ENCODE measurements around the gene P3H3. TPM values are rescaled to one million over a fixed set of nuclear protein-coding genes. Genes with fewer than 3 reads are reported as not detected.

The P3H3 gene
- total RNA-seq, 1 experiment from 2014 or later, result 25.6 TPM

DNA sequence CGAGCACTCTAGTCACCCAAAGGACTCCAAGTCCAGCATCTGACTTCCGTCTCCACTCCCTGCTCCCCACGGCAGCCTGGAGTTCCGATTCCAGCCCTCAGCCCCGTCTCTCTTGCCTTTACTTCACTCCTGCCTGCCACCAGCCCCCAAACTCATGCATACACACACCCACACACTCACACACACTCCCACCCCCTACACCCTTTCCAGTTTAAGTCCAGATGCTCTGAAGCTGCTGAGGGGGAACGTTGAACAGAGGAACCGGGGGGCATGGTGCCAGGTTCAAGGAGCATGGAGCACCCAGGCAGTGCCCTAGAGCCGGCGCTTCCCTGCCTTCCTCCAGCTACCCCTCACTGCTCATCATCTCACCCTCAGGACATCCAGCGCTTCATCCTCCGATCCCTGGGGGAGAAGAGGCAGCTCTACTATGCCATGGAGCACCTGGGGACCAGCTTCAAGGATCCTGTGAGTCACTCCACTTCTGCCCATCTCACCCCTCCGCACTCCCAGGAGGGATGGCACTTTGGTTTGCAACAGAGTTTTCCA is 3.3 kb downstream of the P3H3 start:
- no peaks in the 10 kb centered on the region for H3K9me3 ChIP-seq
- BruUV-seq (replicated peaks), result no TSS peak

DNA sequence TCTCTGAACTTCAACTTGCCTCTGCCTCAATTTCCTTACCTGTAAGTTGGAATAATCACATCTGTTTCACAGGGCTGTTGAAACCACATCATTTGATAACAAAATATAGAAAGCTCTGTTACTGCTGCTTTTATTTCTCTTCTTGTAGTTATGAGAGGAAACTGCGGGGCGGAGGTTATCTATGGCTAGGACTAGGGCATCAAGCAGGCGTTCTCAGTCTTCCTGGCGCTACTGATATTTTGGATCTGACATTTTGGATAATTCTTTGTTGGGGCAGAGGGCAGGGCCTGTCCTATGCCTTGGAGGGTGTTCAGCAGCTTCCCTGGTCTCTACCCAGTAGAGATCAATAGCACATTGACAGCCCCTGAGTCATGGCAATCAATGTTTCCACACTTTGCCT is 3.9 kb downstream of the P3H3 start:
- Mint-ChIP-seq H3K27me3 (ENCODE audit: insufficient read depth, unreplicated experiment) (peaks cover 7% of the 10 kb centered on the region), H3K4me1 (ENCODE audit: low read depth, unreplicated experiment) (peaks cover 33% of the 10 kb centered on the region), H3K27ac (ENCODE audit: unreplicated experiment) (no peak overlapping the region), H3K36me3 (ENCODE audit: insufficient read depth, unreplicated experiment) (peaks cover 37% of the 10 kb centered on the region), H3K9me3 (ENCODE audit: unreplicated experiment) (no peaks in the 10 kb centered on the region), H3K4me3 (ENCODE audit: unreplicated experiment) (no peak overlapping the region)
- Histone ChIP-seq H3K4me3 (ENCODE audit: low read depth, low read length) (no peak overlapping the region), H3K4me1 (peaks cover 18% of the 10 kb centered on the region), H3K27me3 (replicated peaks; ENCODE audit: control insufficient read depth, insufficient read depth, low read length) (no peaks in the 10 kb centered on the region; the same call in 1 of the 2 replicates), H3K36me3 (ENCODE audit: control insufficient read depth, insufficient read depth, low read length) (no peaks in the 10 kb centered on the region; the same call in 1 of the 2 replicates), H3K9me3 (no peaks in the 10 kb centered on the region)
- intact Hi-C loops (cut with micrococcal nuclease; ENCODE audit: unreplicated experiment), result no loop called here
- ChIA-PET POLR2A (no interaction called here), CTCF (interaction anchor here (0.5 to 2.1 kb wide), 5 partner anchors 79 to 1806 kb away, joined by 3 to 6 read pairs (median 4); partner anchors contain the start of genes COPS7A and MLF2)
- DNase-seq, result no peak
- TF ChIP-seq, protein P1, sequence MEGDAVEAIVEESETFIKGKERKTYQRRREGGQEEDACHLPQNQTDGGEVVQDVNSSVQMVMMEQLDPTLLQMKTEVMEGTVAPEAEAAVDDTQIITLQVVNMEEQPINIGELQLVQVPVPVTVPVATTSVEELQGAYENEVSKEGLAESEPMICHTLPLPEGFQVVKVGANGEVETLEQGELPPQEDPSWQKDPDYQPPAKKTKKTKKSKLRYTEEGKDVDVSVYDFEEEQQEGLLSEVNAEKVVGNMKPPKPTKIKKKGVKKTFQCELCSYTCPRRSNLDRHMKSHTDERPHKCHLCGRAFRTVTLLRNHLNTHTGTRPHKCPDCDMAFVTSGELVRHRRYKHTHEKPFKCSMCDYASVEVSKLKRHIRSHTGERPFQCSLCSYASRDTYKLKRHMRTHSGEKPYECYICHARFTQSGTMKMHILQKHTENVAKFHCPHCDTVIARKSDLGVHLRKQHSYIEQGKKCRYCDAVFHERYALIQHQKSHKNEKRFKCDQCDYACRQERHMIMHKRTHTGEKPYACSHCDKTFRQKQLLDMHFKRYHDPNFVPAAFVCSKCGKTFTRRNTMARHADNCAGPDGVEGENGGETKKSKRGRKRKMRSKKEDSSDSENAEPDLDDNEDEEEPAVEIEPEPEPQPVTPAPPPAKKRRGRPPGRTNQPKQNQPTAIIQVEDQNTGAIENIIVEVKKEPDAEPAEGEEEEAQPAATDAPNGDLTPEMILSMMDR (IDR thresholded peaks at IDR 0.05; ENCODE audit: insufficient read depth in 1 of 2, low read depth in 1 of 2, low read length in 1 of 2, severe bottlenecking in 1 of 2, unreplicated experiment in 1 of 2), result no peak
- BruUV-seq (replicated peaks), result no TSS peak

More for the DNA sequence above, 3.3 kb downstream of the P3H3 start:
- Mint-ChIP-seq H3K4me1 (ENCODE audit: low read depth, unreplicated experiment) (peaks cover 33% of the 10 kb centered on the region), H3K4me3 (ENCODE audit: unreplicated experiment) (no peak overlapping the region), H3K27ac (ENCODE audit: unreplicated experiment) (no peak overlapping the region), H3K36me3 (ENCODE audit: insufficient read depth, unreplicated experiment) (peaks cover 37% of the 10 kb centered on the region), H3K9me3 (ENCODE audit: unreplicated experiment) (no peaks in the 10 kb centered on the region), H3K27me3 (ENCODE audit: insufficient read depth, unreplicated experiment) (peaks cover 7% of the 10 kb centered on the region)
- intact Hi-C loops (cut with micrococcal nuclease; ENCODE audit: unreplicated experiment), result no loop called here
- no peak for DNase-seq
- H3K27me3 ChIP-seq (replicated peaks; ENCODE audit: control insufficient read depth, insufficient read depth, low read length), result no peaks in the 10 kb centered on the region; the same call in 1 of the 2 replicates
- H3K4me3 ChIP-seq (ENCODE audit: low read depth, low read length), result no peak overlapping the region
- TF ChIP-seq, protein P1 (IDR thresholded peaks at IDR 0.05; ENCODE audit: insufficient read depth in 1 of 2, low read depth in 1 of 2, low read length in 1 of 2, severe bottlenecking in 1 of 2, unreplicated experiment in 1 of 2), result no peak
- CTCF ChIA-PET, result interaction anchor here (0.5 to 2.1 kb wide), 6 partner anchors 21 to 1807 kb away, joined by 3 to 6 read pairs (median 4); partner anchors contain the start of genes COPS7A, MLF2 and USP5
- H3K36me3 ChIP-seq (ENCODE audit: control insufficient read depth, insufficient read depth, low read length), result no peaks in the 10 kb centered on the region; the same call in 1 of the 2 replicates
- POLR2A ChIA-PET, result no interaction called here
- peaks cover 20% of the 10 kb centered on the region for H3K4me1 ChIP-seq

DNA sequence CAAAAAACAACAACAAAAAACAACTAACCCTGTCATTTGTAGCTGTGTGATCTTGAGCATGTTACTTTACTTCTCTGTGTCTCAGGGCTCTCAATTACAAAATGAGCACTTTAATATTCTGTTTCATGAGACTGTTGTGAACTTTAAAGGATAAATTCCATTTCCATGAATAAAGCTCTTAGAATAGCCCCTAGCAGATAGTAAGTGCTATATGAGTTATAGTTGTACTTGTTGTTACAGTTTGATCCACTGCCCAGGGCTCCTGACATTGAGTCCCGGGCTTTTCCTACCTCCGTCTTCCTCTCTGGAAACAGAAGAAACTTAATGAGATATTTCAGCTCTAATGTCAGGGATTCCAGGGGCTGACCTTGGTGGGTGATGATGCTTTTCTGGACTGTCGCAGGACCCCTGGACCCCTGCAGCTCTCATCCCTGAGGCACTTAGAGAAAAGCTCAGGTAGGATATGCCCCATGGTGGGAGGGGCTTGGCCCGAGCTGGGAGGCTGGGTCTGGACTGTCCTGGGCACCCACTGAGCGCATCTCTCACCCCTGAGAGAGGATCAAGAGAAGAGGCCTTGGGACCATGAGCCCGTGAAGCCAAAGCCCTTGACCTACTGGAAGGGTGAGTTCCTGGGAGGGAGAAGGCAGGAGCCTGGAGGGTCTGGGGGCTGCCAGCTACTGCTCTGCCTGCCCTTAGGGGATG is 5.1 kb downstream of the P3H3 start:
- no peaks in the 10 kb centered on the region for H3K9me3 ChIP-seq
- no TSS peak for BruUV-seq (replicated peaks)
- ChIA-PET CTCF (interaction anchor here (0.8 to 4.4 kb wide), 3 partner anchors 80 to 112 kb away, joined by 3 to 35 read pairs (median 6); partner anchors contain the start of gene MLF2), POLR2A (interaction anchor here (1.6 kb wide), 1 partner anchor 18 kb away, joined by 8 read pairs; the partner anchor contains the start of genes CDCA3 and USP5)
- H3K36me3 ChIP-seq (ENCODE audit: control insufficient read depth, insufficient read depth, low read length), result no peaks in the 10 kb centered on the region; the same call in 1 of the 2 replicates
- intact Hi-C loops (cut with micrococcal nuclease; ENCODE audit: unreplicated experiment), result no loop called here
- Mint-ChIP-seq H3K36me3 (ENCODE audit: insufficient read depth, unreplicated experiment) (peaks cover 37% of the 10 kb centered on the region), H3K4me1 (ENCODE audit: low read depth, unreplicated experiment) (peaks cover 21% of the 10 kb centered on the region), H3K4me3 (ENCODE audit: unreplicated experiment) (no peak overlapping the region), H3K27me3 (ENCODE audit: insufficient read depth, unreplicated experiment) (no peaks in the 10 kb centered on the region), H3K27ac (ENCODE audit: unreplicated experiment) (no peak overlapping the region), H3K9me3 (ENCODE audit: unreplicated experiment) (no peaks in the 10 kb centered on the region)
- TF ChIP-seq, protein P1 (IDR thresholded peaks at IDR 0.05; ENCODE audit: insufficient read depth in 1 of 2, low read depth in 1 of 2, low read length in 1 of 2, severe bottlenecking in 1 of 2, unreplicated experiment in 1 of 2), result no peak
- peaks cover 14% of the 10 kb centered on the region for H3K4me1 ChIP-seq
- H3K27me3 ChIP-seq (replicated peaks; ENCODE audit: control insufficient read depth, insufficient read depth, low read length), result no peaks in the 10 kb centered on the region; the same call in 1 of the 2 replicates
- no peak for DNase-seq
- no peak overlapping the region for H3K4me3 ChIP-seq (ENCODE audit: low read depth, low read length)
